Measurements from ENCODE around the gene AIF1. TPM values are rescaled to one million over a fixed set of nuclear protein-coding genes. Genes with fewer than 3 reads are reported as not detected.

AIF1 gene
- total RNA-seq, 1 experiment from 2014 or later: 2.2 TPM

GRCh38 chr6:31633447-31633846, 18.4 kb downstream of the AIF1 start:
- TF ChIP-seq, protein P1, sequence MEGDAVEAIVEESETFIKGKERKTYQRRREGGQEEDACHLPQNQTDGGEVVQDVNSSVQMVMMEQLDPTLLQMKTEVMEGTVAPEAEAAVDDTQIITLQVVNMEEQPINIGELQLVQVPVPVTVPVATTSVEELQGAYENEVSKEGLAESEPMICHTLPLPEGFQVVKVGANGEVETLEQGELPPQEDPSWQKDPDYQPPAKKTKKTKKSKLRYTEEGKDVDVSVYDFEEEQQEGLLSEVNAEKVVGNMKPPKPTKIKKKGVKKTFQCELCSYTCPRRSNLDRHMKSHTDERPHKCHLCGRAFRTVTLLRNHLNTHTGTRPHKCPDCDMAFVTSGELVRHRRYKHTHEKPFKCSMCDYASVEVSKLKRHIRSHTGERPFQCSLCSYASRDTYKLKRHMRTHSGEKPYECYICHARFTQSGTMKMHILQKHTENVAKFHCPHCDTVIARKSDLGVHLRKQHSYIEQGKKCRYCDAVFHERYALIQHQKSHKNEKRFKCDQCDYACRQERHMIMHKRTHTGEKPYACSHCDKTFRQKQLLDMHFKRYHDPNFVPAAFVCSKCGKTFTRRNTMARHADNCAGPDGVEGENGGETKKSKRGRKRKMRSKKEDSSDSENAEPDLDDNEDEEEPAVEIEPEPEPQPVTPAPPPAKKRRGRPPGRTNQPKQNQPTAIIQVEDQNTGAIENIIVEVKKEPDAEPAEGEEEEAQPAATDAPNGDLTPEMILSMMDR (IDR thresholded peaks at IDR 0.05; ENCODE audit: insufficient read depth in 1 of 2, low read depth in 1 of 2, low read length in 1 of 2, severe bottlenecking in 1 of 2, unreplicated experiment in 1 of 2): no peak
- Mint-ChIP-seq H3K4me1 (ENCODE audit: low read depth, unreplicated experiment) (no peaks in the 10 kb centered on the region), H3K4me3 (ENCODE audit: unreplicated experiment) (no peak overlapping the region), H3K36me3 (ENCODE audit: insufficient read depth, unreplicated experiment) (peaks cover 96% of the 10 kb centered on the region), H3K27ac (ENCODE audit: unreplicated experiment) (no peak overlapping the region), H3K9me3 (ENCODE audit: unreplicated experiment) (no peaks in the 10 kb centered on the region), H3K27me3 (ENCODE audit: insufficient read depth, unreplicated experiment) (no peaks in the 10 kb centered on the region)
- no TSS peak for BruUV-seq (replicated peaks)
- ChIA-PET POLR2A (no interaction called here), CTCF (no interaction called here)
- DNase-seq: no peak
- intact Hi-C loops (cut with micrococcal nuclease; ENCODE audit: unreplicated experiment): no loop called here
- no peak overlapping the region for H3K4me3 ChIP-seq (ENCODE audit: low read depth, low read length)
- H3K36me3 ChIP-seq (ENCODE audit: control insufficient read depth, insufficient read depth, low read length): peaks cover 3% of the 10 kb centered on the region
- no peaks in the 10 kb centered on the region for H3K27me3 ChIP-seq (replicated peaks; ENCODE audit: control insufficient read depth, insufficient read depth, low read length)
- no peaks in the 10 kb centered on the region for H3K9me3 ChIP-seq
- no peaks in the 10 kb centered on the region for H3K4me1 ChIP-seq

DNA sequence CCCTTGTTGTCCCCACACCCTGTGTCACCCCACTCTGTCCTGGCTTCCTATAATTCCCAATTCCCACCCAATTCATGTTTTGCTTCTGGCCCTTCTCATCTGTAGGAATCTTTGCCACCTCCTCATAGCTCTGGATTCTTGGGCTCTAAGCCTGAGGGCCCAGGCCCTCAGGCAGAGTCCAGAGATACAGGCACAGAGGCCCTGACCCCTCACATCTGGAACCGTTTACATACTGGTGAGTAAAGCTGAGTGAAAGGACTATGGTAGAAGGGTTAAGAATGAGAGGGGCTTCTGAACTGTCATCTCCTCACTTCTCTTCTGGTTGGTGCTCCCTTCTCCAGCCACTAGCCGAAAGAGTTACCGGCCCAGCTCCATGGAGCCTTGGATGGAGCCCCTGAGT, 19.1 kb downstream of the AIF1 start:
- no peaks in the 10 kb centered on the region for H3K9me3 ChIP-seq
- no peak overlapping the region for H3K4me3 Mint-ChIP-seq (ENCODE audit: unreplicated experiment)
- CTCF ChIA-PET: no interaction called here
- H3K4me3 ChIP-seq (ENCODE audit: low read depth, low read length): no peak overlapping the region
- no peaks in the 10 kb centered on the region for H3K27me3 Mint-ChIP-seq (ENCODE audit: insufficient read depth, unreplicated experiment)
- H3K36me3 ChIP-seq (ENCODE audit: control insufficient read depth, insufficient read depth, low read length): peaks cover 4% of the 10 kb centered on the region
- H3K4me1 Mint-ChIP-seq (ENCODE audit: low read depth, unreplicated experiment): no peaks in the 10 kb centered on the region
- no peak for DNase-seq
- H3K36me3 Mint-ChIP-seq (ENCODE audit: insufficient read depth, unreplicated experiment): peaks cover 99% of the 10 kb centered on the region
- intact Hi-C loops (cut with micrococcal nuclease; ENCODE audit: unreplicated experiment): no loop called here
- no peaks in the 10 kb centered on the region for H3K27me3 ChIP-seq (replicated peaks; ENCODE audit: control insufficient read depth, insufficient read depth, low read length)
- BruUV-seq (replicated peaks): no TSS peak
- no peaks in the 10 kb centered on the region for H3K4me1 ChIP-seq
- TF ChIP-seq, protein P1 (IDR thresholded peaks at IDR 0.05; ENCODE audit: insufficient read depth in 1 of 2, low read depth in 1 of 2, low read length in 1 of 2, severe bottlenecking in 1 of 2, unreplicated experiment in 1 of 2): no peak
- no peaks in the 10 kb centered on the region for H3K9me3 Mint-ChIP-seq (ENCODE audit: unreplicated experiment)
- peak overlapping the region; percentile 39 for H3K27ac Mint-ChIP-seq (ENCODE audit: unreplicated experiment)
- POLR2A ChIA-PET: interaction anchor here (0.6 kb wide), 1 partner anchor 90 kb away, joined by 4 read pairs; no protein-coding TSS in a partner anchor

DNA sequence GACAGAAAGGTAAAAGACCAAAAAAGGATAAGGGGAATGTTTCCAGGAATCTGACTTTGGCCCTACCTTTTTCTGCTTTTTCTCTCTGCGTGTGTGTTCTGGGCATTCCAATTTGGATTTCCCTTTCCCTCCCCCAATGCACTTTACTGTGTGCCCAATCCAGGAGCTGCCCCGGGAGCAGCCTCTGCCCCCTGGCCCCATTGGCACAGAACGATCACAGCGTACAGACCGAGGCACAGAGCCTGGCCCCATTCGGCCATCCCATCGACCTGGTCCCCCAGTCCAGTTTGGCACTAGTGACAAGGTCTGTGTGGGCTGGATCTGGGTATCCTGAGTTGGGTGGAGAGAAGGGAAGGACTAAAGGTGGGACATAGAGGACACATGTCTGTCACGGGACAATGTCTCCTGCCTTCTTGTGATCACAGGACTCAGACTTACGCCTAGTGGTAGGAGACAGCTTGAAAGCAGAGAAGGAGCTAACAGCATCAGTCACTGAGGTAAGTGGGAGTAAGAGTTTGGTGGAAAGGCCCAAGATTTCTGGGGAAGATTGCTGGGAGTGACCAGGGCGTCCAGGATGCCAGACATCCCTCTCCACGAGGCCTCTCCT, 20.0 kb downstream of the AIF1 start:
- H3K4me3 Mint-ChIP-seq (ENCODE audit: unreplicated experiment): no peak overlapping the region
- no peak overlapping the region for H3K27ac Mint-ChIP-seq (ENCODE audit: unreplicated experiment)
- intact Hi-C loops (cut with micrococcal nuclease; ENCODE audit: unreplicated experiment): no loop called here
- no TSS peak for BruUV-seq (replicated peaks)
- TF ChIP-seq, protein P1 (IDR thresholded peaks at IDR 0.05; ENCODE audit: insufficient read depth in 1 of 2, low read depth in 1 of 2, low read length in 1 of 2, severe bottlenecking in 1 of 2, unreplicated experiment in 1 of 2): no peak
- ChIA-PET CTCF (interaction anchor here (0.6 kb wide), 1 partner anchor 255 kb away, joined by 3 read pairs; no protein-coding TSS in a partner anchor), POLR2A (interaction anchor here (0.6 kb wide), 1 partner anchor 54 kb away, joined by 3 read pairs; no protein-coding TSS in a partner anchor)
- DNase-seq: no peak
- peaks cover 99% of the 10 kb centered on the region for H3K36me3 Mint-ChIP-seq (ENCODE audit: insufficient read depth, unreplicated experiment)
- no peaks in the 10 kb centered on the region for H3K27me3 ChIP-seq (replicated peaks; ENCODE audit: control insufficient read depth, insufficient read depth, low read length)
- no peaks in the 10 kb centered on the region for H3K4me1 ChIP-seq
- peaks cover 5% of the 10 kb centered on the region for H3K36me3 ChIP-seq (ENCODE audit: control insufficient read depth, insufficient read depth, low read length)
- no peaks in the 10 kb centered on the region for H3K9me3 ChIP-seq
- H3K4me1 Mint-ChIP-seq (ENCODE audit: low read depth, unreplicated experiment): no peaks in the 10 kb centered on the region
- H3K4me3 ChIP-seq (ENCODE audit: low read depth, low read length): no peak overlapping the region
- no peaks in the 10 kb centered on the region for H3K9me3 Mint-ChIP-seq (ENCODE audit: unreplicated experiment)
- H3K27me3 Mint-ChIP-seq (ENCODE audit: insufficient read depth, unreplicated experiment): no peaks in the 10 kb centered on the region

Measured in Caco-2 (cell line).